Measurements from ENCODE around the gene GIMAP8. TPM values are rescaled to one million over a fixed set of nuclear protein-coding genes. Genes with fewer than 3 reads are reported as not detected.
"Not testable (repeated sequence)": the region's sequence is repeated elsewhere in the genome, so short reads cannot be mapped to it uniquely, and the experiment has no call there.

GIMAP8 gene
- total and polyA plus RNA-seq, 4 donors: 14.4 to 25.0 (median 22.0) TPM

DNA sequence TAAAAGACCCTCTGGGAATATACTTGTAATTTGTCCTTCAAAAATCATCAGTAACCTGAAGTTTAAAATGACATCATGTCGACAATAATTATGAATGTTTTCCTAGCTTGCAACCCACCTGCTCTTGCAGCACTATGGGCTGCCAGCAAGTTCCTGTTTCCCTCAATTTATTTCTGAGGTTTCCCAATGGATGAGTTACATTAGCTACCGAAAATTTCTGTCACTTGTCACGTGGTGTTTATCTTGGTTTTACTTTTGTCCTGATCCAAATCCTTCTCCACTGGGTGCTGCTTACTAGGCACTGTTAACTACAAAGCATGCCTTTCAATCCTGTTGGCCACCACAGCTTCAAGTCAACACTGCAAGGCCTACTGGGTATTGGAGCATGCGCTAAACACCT lies 31.5 kb downstream of the GIMAP8 start:
- H3K4me1 ChIP-seq (ENCODE audit: control insufficient read depth in 5 of 5, insufficient read depth in 5 of 5, low read length in 5 of 5): peaks cover 0 to 11% (median 2%) of the 10 kb centered on the region in 5 donors

DNA sequence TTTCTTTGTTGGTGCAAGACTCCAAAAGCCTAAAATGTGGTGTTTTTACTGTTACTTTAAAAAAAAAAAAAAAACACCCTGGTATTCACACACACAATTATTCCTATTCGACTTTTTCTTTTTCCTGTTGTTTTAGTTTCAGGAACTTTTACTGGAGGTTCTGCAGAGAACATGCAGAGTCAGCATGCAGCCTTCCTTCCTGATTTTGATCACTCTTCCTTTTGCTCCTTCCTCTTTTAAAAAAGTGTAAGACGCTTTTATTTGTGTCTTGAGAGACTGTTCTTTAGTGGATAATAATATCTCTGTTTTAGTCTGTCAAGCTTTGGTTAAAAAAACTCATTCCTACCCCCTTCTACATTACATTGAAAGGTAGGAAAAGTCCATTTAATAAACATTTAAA lies 33.1 kb downstream of the GIMAP8 start:
- DNase-seq (peak in 2 of 3 donors; percentile 13 to 18), ATAC-seq (ENCODE audit: insufficient read depth, low FRiP score) (peak; percentile 32)
- 6 to 18% methylated on average over 2 of the region's 2 CpGs for WGBS, 2 donors
- not testable (repeated sequence) for H3K27me3 ChIP-seq (ENCODE audit: control insufficient read depth in 3 of 3, insufficient read depth in 3 of 3, low read length in 2 of 3); H3K9ac ChIP-seq (ENCODE audit: insufficient read depth in 1 of 2, low read length in 2 of 2); H3K4me3 ChIP-seq; H3K9me3 ChIP-seq (ENCODE audit: control insufficient read depth in 4 of 4, insufficient read depth in 3 of 4, low read length in 3 of 4); H3K36me3 ChIP-seq (ENCODE audit: control insufficient read depth in 4 of 4, insufficient read depth in 4 of 4, low read length in 4 of 4); H3K4me1 ChIP-seq (ENCODE audit: control insufficient read depth in 5 of 5, insufficient read depth in 5 of 5, low read length in 5 of 5); H3K27ac ChIP-seq (ENCODE audit: low read depth in 1 of 2, low read length in 1 of 2)

More for the DNA sequence above, 31.5 kb downstream of the GIMAP8 start:
- ATAC-seq (ENCODE audit: insufficient read depth, low FRiP score) (no peak), DNase-seq (no peak)
- WGBS, 2 donors: 38 to 54% methylated on average over 4 of the region's 4 CpGs
- Histone ChIP-seq H3K27ac (ENCODE audit: low read depth in 1 of 2, low read length in 1 of 2) (peak overlapping the region; percentile 67 to 69), H3K9me3 (ENCODE audit: control insufficient read depth in 4 of 4, insufficient read depth in 3 of 4, low read length in 3 of 4) (no peaks in the 10 kb centered on the region), H3K36me3 (ENCODE audit: control insufficient read depth in 4 of 4, insufficient read depth in 4 of 4, low read length in 4 of 4) (peaks cover 0 to 8% (median 1%) of the 10 kb centered on the region in 4 donors), H3K9ac (ENCODE audit: insufficient read depth in 1 of 2, low read length in 2 of 2) (no peak overlapping the region), H3K4me3 (no peak overlapping the region), H3K27me3 (ENCODE audit: control insufficient read depth in 3 of 3, insufficient read depth in 3 of 3, low read length in 2 of 3) (peaks cover 0 to 9% (median 0%) of the 10 kb centered on the region in 3 donors)
- no peak for TF ChIP-seq CTCF (IDR thresholded peaks at IDR 0.05; ENCODE audit: control extremely low read depth, extremely low read depth)

- H3K9me3 ChIP-seq (ENCODE audit: control insufficient read depth in 4 of 4, insufficient read depth in 3 of 4, low read length in 3 of 4); H3K27me3 ChIP-seq (ENCODE audit: control insufficient read depth in 3 of 3, insufficient read depth in 3 of 3, low read length in 2 of 3); H3K4me1 ChIP-seq (ENCODE audit: control insufficient read depth in 5 of 5, insufficient read depth in 5 of 5, low read length in 5 of 5); H3K9ac ChIP-seq (ENCODE audit: insufficient read depth in 1 of 2, low read length in 2 of 2); ATAC-seq (ENCODE audit: insufficient read depth, low FRiP score); H3K27ac ChIP-seq (ENCODE audit: low read depth in 1 of 2, low read length in 1 of 2); H3K4me3 ChIP-seq; H3K36me3 ChIP-seq (ENCODE audit: control insufficient read depth in 4 of 4, insufficient read depth in 4 of 4, low read length in 4 of 4): not testable (repeated sequence)
- peak in 2 of 3 donors; percentile 27 to 41 for DNase-seq
- WGBS, 2 donors: 8 to 24% methylated on average over 3 of the region's 3 CpGs
Measured at GRCh38 chr7:150484071-150484470, 33.6 kb downstream of the GIMAP8 start.

- WGBS, 2 donors: 60 to 86% methylated on average over 2 of the region's 2 CpGs
- H3K4me1 ChIP-seq (ENCODE audit: control insufficient read depth in 5 of 5, insufficient read depth in 5 of 5, low read length in 5 of 5): peaks cover 0 to 2% (median 0%) of the 10 kb centered on the region in 5 donors
- no peak for ATAC-seq (ENCODE audit: insufficient read depth, low FRiP score)
Measured at GRCh38 chr7:150487625-150488024, 37.2 kb downstream of the GIMAP8 start.

More at GRCh38 chr7:150487625-150488024, 37.2 kb downstream of the GIMAP8 start:
- no peak overlapping the region for H3K9ac ChIP-seq (ENCODE audit: insufficient read depth in 1 of 2, low read length in 2 of 2)
- peaks cover 0 to 2% (median 0%) of the 10 kb centered on the region in 3 donors for H3K27me3 ChIP-seq (ENCODE audit: control insufficient read depth in 3 of 3, insufficient read depth in 3 of 3, low read length in 2 of 3)
- no peak for TF ChIP-seq CTCF (IDR thresholded peaks at IDR 0.05; ENCODE audit: control extremely low read depth, extremely low read depth)
- H3K4me3 ChIP-seq: no peak overlapping the region
- H3K27ac ChIP-seq (ENCODE audit: low read depth in 1 of 2, low read length in 1 of 2): no peak overlapping the region
- H3K9me3 ChIP-seq (ENCODE audit: control insufficient read depth in 4 of 4, insufficient read depth in 3 of 4, low read length in 3 of 4): no peaks in the 10 kb centered on the region
- DNase-seq: no peak
- no peaks in the 10 kb centered on the region for H3K36me3 ChIP-seq (ENCODE audit: control insufficient read depth in 4 of 4, insufficient read depth in 4 of 4, low read length in 4 of 4)

Measured in lung (tissue), 12 donors.